ENCODE data around the gene KMT2B.

Gene KMT2B

GRCh38 chr19:35757749-35758608 is 40.2 kb downstream of the KMT2B start, which contains the start of gene PROSER3 (continued):
- 0 out of 2 replicates have a peak, but pooled peaks have one; percentile 79 for TF ChIP-seq ZBTB10 (tag by site-specific recombination; IDR thresholded peaks at IDR 0.05)
- TF ChIP-seq, protein P1, sequence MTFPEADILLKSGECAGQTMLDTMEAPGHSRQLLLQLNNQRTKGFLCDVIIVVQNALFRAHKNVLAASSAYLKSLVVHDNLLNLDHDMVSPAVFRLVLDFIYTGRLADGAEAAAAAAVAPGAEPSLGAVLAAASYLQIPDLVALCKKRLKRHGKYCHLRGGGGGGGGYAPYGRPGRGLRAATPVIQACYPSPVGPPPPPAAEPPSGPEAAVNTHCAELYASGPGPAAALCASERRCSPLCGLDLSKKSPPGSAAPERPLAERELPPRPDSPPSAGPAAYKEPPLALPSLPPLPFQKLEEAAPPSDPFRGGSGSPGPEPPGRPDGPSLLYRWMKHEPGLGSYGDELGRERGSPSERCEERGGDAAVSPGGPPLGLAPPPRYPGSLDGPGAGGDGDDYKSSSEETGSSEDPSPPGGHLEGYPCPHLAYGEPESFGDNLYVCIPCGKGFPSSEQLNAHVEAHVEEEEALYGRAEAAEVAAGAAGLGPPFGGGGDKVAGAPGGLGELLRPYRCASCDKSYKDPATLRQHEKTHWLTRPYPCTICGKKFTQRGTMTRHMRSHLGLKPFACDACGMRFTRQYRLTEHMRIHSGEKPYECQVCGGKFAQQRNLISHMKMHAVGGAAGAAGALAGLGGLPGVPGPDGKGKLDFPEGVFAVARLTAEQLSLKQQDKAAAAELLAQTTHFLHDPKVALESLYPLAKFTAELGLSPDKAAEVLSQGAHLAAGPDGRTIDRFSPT (tag by site-specific recombination; IDR thresholded peaks at IDR 0.05) = peak; percentile 94
- no peak for TF ChIP-seq ZNF701 (tag by site-specific recombination; IDR thresholded peaks at IDR 0.05)
- TF ChIP-seq, protein P2, sequence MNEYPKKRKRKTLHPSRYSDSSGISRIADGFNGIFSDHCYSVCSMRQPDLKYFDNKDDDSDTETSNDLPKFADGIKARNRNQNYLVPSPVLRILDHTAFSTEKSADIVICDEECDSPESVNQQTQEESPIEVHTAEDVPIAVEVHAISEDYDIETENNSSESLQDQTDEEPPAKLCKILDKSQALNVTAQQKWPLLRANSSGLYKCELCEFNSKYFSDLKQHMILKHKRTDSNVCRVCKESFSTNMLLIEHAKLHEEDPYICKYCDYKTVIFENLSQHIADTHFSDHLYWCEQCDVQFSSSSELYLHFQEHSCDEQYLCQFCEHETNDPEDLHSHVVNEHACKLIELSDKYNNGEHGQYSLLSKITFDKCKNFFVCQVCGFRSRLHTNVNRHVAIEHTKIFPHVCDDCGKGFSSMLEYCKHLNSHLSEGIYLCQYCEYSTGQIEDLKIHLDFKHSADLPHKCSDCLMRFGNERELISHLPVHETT (tag by site-specific recombination; IDR thresholded peaks at IDR 0.05) = peak; percentile 84
- peak; percentile 98 for TF ChIP-seq ZBTB17 (tag by site-specific recombination; IDR thresholded peaks at IDR 0.05)
- no peak for TF ChIP-seq OSR2 (tag by site-specific recombination; IDR thresholded peaks at IDR 0.05)
- peak; percentile 89; the same call in 1 of the 2 replicates for TF ChIP-seq ZNF391 (tag by site-specific recombination; IDR thresholded peaks at IDR 0.05; ENCODE audit: borderline replicate concordance, low read depth)
- TF ChIP-seq ZNF157 (tag by site-specific recombination; IDR thresholded peaks at IDR 0.05) = no peak
- no peak for TF ChIP-seq ZSCAN18 (tag by site-specific recombination; IDR thresholded peaks at IDR 0.05)
- TF ChIP-seq ZNF362 (tag by site-specific recombination; IDR thresholded peaks at IDR 0.05) = no peak
- no peak for TF ChIP-seq ZNF23 (tag by site-specific recombination; IDR thresholded peaks at IDR 0.05; ENCODE audit: borderline replicate concordance)
- TF ChIP-seq ZNF221 (tag by site-specific recombination; IDR thresholded peaks at IDR 0.05; ENCODE audit: borderline replicate concordance) = no peak
- TF ChIP-seq ZNF558 (tag by site-specific recombination; IDR thresholded peaks at IDR 0.05) = peak; percentile 33; the same call in 1 of the 2 replicates
- peak; percentile 93 for TF ChIP-seq KLF1 (tag by site-specific recombination; IDR thresholded peaks at IDR 0.05)
- TF ChIP-seq ZNF654 (tag by site-specific recombination; IDR thresholded peaks at IDR 0.05; ENCODE audit: low read depth) = no peak
- peak; percentile 99 for TF ChIP-seq MYNN (tag by site-specific recombination; IDR thresholded peaks at IDR 0.05; ENCODE audit: borderline replicate concordance)
- TF ChIP-seq, protein P3, sequence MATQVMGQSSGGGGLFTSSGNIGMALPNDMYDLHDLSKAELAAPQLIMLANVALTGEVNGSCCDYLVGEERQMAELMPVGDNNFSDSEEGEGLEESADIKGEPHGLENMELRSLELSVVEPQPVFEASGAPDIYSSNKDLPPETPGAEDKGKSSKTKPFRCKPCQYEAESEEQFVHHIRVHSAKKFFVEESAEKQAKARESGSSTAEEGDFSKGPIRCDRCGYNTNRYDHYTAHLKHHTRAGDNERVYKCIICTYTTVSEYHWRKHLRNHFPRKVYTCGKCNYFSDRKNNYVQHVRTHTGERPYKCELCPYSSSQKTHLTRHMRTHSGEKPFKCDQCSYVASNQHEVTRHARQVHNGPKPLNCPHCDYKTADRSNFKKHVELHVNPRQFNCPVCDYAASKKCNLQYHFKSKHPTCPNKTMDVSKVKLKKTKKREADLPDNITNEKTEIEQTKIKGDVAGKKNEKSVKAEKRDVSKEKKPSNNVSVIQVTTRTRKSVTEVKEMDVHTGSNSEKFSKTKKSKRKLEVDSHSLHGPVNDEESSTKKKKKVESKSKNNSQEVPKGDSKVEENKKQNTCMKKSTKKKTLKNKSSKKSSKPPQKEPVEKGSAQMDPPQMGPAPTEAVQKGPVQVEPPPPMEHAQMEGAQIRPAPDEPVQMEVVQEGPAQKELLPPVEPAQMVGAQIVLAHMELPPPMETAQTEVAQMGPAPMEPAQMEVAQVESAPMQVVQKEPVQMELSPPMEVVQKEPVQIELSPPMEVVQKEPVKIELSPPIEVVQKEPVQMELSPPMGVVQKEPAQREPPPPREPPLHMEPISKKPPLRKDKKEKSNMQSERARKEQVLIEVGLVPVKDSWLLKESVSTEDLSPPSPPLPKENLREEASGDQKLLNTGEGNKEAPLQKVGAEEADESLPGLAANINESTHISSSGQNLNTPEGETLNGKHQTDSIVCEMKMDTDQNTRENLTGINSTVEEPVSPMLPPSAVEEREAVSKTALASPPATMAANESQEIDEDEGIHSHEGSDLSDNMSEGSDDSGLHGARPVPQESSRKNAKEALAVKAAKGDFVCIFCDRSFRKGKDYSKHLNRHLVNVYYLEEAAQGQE (tag by site-specific recombination; IDR thresholded peaks at IDR 0.05) = peak; percentile 29; the same call in 1 of the 2 replicates
- TF ChIP-seq REPIN1 (tag by site-specific recombination; IDR thresholded peaks at IDR 0.05; ENCODE audit: low read depth) = peak; percentile 87; the same call in 1 of the 2 replicates
- no peak for TF ChIP-seq ZNF292 (tag by site-specific recombination; IDR thresholded peaks at IDR 0.05; ENCODE audit: borderline replicate concordance, low read depth)
- TF ChIP-seq ZNF248 (tag by site-specific recombination; IDR thresholded peaks at IDR 0.05) = no peak
- TF ChIP-seq ZNF768 (tag by site-specific recombination; IDR thresholded peaks at IDR 0.05) = no peak
- TF ChIP-seq ZNF830 (tag by site-specific recombination; IDR thresholded peaks at IDR 0.05; ENCODE audit: low read depth) = no peak
- peak; percentile 100 for TF ChIP-seq KLF8 (tag by site-specific recombination; IDR thresholded peaks at IDR 0.05)
- TF ChIP-seq YY1 (tag by site-specific recombination; IDR thresholded peaks at IDR 0.05) = peak; percentile 94
- TF ChIP-seq ZEB2 (tag by site-specific recombination; IDR thresholded peaks at IDR 0.05) = peak; percentile 99
- no peak for TF ChIP-seq ZFP37 (tag by site-specific recombination; IDR thresholded peaks at IDR 0.05)
